Heart right ventricle (tissue), 16 donors: ENCODE results near the gene A4GALT. TPM values are rescaled to one million over a fixed set of nuclear protein-coding genes. Genes with fewer than 3 reads are reported as not detected.

Experiments
- ATAC-seq, 8 donors: fragments of 200-7000 bp; cut with Tn5 transposase; one replicate each; pipeline ENCODE4 v1.9.1; 2020; ENCODE audit warnings: mild to moderate bottlenecking in 8 of 8, moderate library complexity in 8 of 8, moderate number of reproducible peaks in 1 of 8
- DNase-seq, 2 donors: peaks; one replicate each; pipeline ENCODE4 v3.0.0-alpha.2; 2020
- H3K27ac ChIP-seq, 10 donors: fragments of 200-600 bp; sonication (generic) in 2 of 10; one replicate each; pipeline versions ENCODE4 v1.5.0 to v1.8.0; 2020 to 2022; ENCODE audit warnings: mild to moderate bottlenecking in 3 of 10
- H3K27me3 ChIP-seq, 7 donors: fragments of 200-600 bp; one replicate each; pipeline ENCODE4 v1.8.0; 2021 to 2022; ENCODE audit warnings: mild to moderate bottlenecking in 2 of 7
- H3K36me3 ChIP-seq, 9 donors: fragments of 200-600 bp; sonication (generic) in 1 of 9; one replicate each; pipeline versions ENCODE4 v1.5.0 to v1.8.0; 2020 to 2022; ENCODE audit warnings: mild to moderate bottlenecking in 2 of 9
- H3K4me1 ChIP-seq, 9 donors: fragments of 200-600 bp; sonication (generic) in 1 of 9; one replicate each; pipeline versions ENCODE4 v1.5.0 to v1.8.0; 2020 to 2022; ENCODE audit warnings: mild to moderate bottlenecking in 4 of 9
- H3K4me3 ChIP-seq, 10 donors: fragments of 200-600 bp; sonication (generic) in 2 of 10; one replicate each; pipeline versions ENCODE4 v1.5.0 to v1.8.0; 2020 to 2022; ENCODE audit warnings: mild to moderate bottlenecking in 7 of 10, moderate library complexity in 2 of 10
- H3K9me3 ChIP-seq, 11 donors: fragments of 200-600 bp in 10 of 11; sonication (generic) in 2 of 11; one replicate each; pipeline versions ENCODE4 v1.5.0 to v1.8.0; 2013 to 2022; ENCODE audit warnings: mild to moderate bottlenecking in 2 of 11, control low read depth in 1 of 11, moderate library complexity in 1 of 11
- CTCF ChIP-seq, 9 donors: fragments of 200-600 bp; sonication (generic) in 2 of 9; IDR thresholded peaks; one replicate each; pipeline versions ENCODE4 v1.5.0 to v1.8.0; 2021 to 2022; ENCODE audit warnings: antibody characterized with exemption in 9 of 9, mild to moderate bottlenecking in 5 of 9, moderate library complexity in 1 of 9
- WGBS, 2 donors: extraction: QIAGEN DNeasy Blood & Tissue Kit; methylation state at CpG; one replicate each; pipeline ENCODE4 v1.1.7; 2013; ENCODE audit warnings: inconsistent platforms in 1 of 2; 5-methylcytosine and 5-hydroxymethylcytosine counted together
- intact Hi-C, 10 donors: fragments of 100-400 bp; cut with DNase I; formaldehyde crosslinking; loops; one replicate each; pipeline versions ENCODE4 v1.11.1 to v1.14.2; 2022
- long read RNA-seq, 3 donors: library from polyadenylated mRNA; unstranded; transcript quantifications; one replicate each; pipeline ENCODE4 v2.0.0, GENCODE V29; 2020 to 2021
- polyA plus RNA-seq, 2 donors: library from polyadenylated mRNA; stranded (reverse); fragments of 200-250 nt; gene quantifications; one replicate each; pipeline ENCODE4 v1.2.3, GENCODE V29; 2013
- total RNA-seq, 10 donors: library from RNA; stranded (reverse); fragmentation: NEBNext Ultra II Directional in 3 of 10; extraction: Animal tissue kit (Norgen Biotek cat#: 25700) in 3 of 10; gene quantifications; one replicate each; pipeline versions ENCODE4 v1.2.1 to v1.2.4, GENCODE V29; 2021 to 2023
- donor health status: Arrhythmogenic right ventricular cardiomyopathy.
- donor health status: ischemic (EF 13 %, LVEDD 7.1; RV severe dilation, severe dysfunction).
- donor health status: healthy with polysubstance abuse.
- donor health status: DM: no; HTN: yes; CAD: no.
- donor health status: DM: no; HTN: no; CAD: no.
- donor health status: ischemic (EF 25% LVEDD 6.9; RV normal size, moderate dysfunction).
- donor health status: ischemic (EF 25% LVEDD 5.7; RV mildly dilated, moderate dysfunction).
- donor health status: healthy.
- donor health status: DM: yes; HTN: yes; CAD: no.
- donor health status: Ischemic cardiomyopathy.
- donor health status: ischemic (EF 35%, LVEDD 5.7; RV mildly dilated, moderate dysfunction).
- donor health status: nonischemic (EF 11% LVEDD 7.7; RV severe dilation, severe dysfunction).
- donor health status: DM: yes; HTN: yes; CAD: no.
- donor health status: PGD.
- donor health status: ischemic (EF 29% LVEDD 5.4; RV normal size, mild dysfunction).
- donor health status: nonischemic (EF 23%, LVEDD 6.1; RV moderate dilation, normal function).

The A4GALT gene
- total RNA-seq (100 to 1,000 TPM in 2 of 10 donors, 10 to 100 TPM in 8; 61.4 to 123 (median 80.6) TPM), polyA plus RNA-seq (100 to 1,000 TPM in 1 of 2 donors, 10 to 100 TPM in 1; 95.0 to 167 TPM)
- long read RNA-seq, donor 1, transcript A4GALT-206 (3 exons, 2,141 nt), result major isoform, 20 of 137 reads
- long read RNA-seq, donor 1, transcript A4GALT-202 (3 exons, 1,956 nt), result minor isoform, 5 of 137 reads
- long read RNA-seq, donor 1, transcript A4GALT-201 (2 exons, 2,019 nt), result minor isoform, 5 of 137 reads
- long read RNA-seq, donor 1, partial matches to known transcripts, result 6 of 137 reads
- long read RNA-seq, donor 1, other reads (novel, unspliced or antisense), result 97 of 137 reads
- long read RNA-seq, donor 2, transcript A4GALT-206 (3 exons, 2,141 nt), result major isoform, 34 of 133 reads
- long read RNA-seq, donor 2, transcript A4GALT-201 (2 exons, 2,019 nt), result minor isoform, 5 of 133 reads
- long read RNA-seq, donor 2, partial matches to known transcripts, result 3 of 133 reads
- long read RNA-seq, donor 2, other reads (novel, unspliced or antisense), result 86 of 133 reads
- long read RNA-seq, donor 3, transcript A4GALT-201 (2 exons, 2,019 nt), result minor isoform, 5 of 357 reads
- long read RNA-seq, donor 3, transcript A4GALT-206 (3 exons, 2,141 nt), result major isoform, 36 of 357 reads
- long read RNA-seq, donor 3, partial matches to known transcripts, result 5 of 357 reads
- long read RNA-seq, donor 3, other reads (novel, unspliced or antisense), result 307 of 357 reads

- Histone ChIP-seq H3K27me3 (peaks cover 0 to 55% (median 0%) of the 10 kb centered on the region in 7 donors), H3K27ac (peak within 1 kb of the TSS; percentile 91 to 100 (median 98)), H3K4me3 (peak within 1 kb of the TSS; percentile 73 to 100 (median 99)), H3K9me3 (no peaks in the 10 kb centered on the region), H3K4me1 (peaks cover 14 to 49% (median 41%) of the 10 kb centered on the region in 9 donors), H3K36me3 (peaks cover 0 to 10% (median 0%) of the 10 kb centered on the region in 9 donors)
- ATAC-seq (peak; percentile 22 to 82 (median 52)), DNase-seq (peak in 1 of 2 donors; percentile 48)
- TF ChIP-seq CTCF (IDR thresholded peaks at IDR 0.05), result no peak
- intact Hi-C loops, result loop anchor here in 4 of 10 donors (2.0 to 10.0 kb wide), 4 partner anchors 22 to 58 kb away; no protein-coding TSS in a partner anchor
- 0% methylated on average over 67 to 102 of the region's 104 CpGs for WGBS, 2 donors
Measured at GRCh38 chr22:42720263-42721044, at the start of gene A4GALT. A4GALT (minus strand) TSS chr22:42720870; CDS start chr22:42693951, 26,919 bp downstream.

- WGBS, 2 donors, result 87% methylated on average over 4 of the region's 4 CpGs
- Histone ChIP-seq H3K4me1 (peaks cover 3 to 29% (median 19%) of the 10 kb centered on the region in 9 donors), H3K36me3 (no peaks in the 10 kb centered on the region), H3K9me3 (no peaks in the 10 kb centered on the region), H3K27ac (peak overlapping the region in 2 of 10 donors; percentile 28 to 48), H3K4me3 (peak overlapping the region in 2 of 10 donors; percentile 38 to 42), H3K27me3 (no peaks in the 10 kb centered on the region)
- ATAC-seq (no peak), DNase-seq (no peak)
- intact Hi-C loops, result no loop called here
- TF ChIP-seq CTCF (IDR thresholded peaks at IDR 0.05), result no peak
Measured at GRCh38 chr22:42770448-42770726, 49.7 kb upstream of the A4GALT start.

- DNase-seq, result peak; percentile 61 to 65
- peaks cover 3 to 29% (median 19%) of the 10 kb centered on the region in 9 donors for H3K4me1 ChIP-seq
- H3K27me3 ChIP-seq, result no peaks in the 10 kb centered on the region
- intact Hi-C loops, result no loop called here
- peak overlapping the region in 3 of 10 donors; percentile 9 to 48 (median 28) for H3K27ac ChIP-seq
- no peaks in the 10 kb centered on the region for H3K9me3 ChIP-seq
- peak overlapping the region in 7 of 10 donors; percentile 4 to 42 (median 32) for H3K4me3 ChIP-seq
- no peaks in the 10 kb centered on the region for H3K36me3 ChIP-seq
- no peak for TF ChIP-seq CTCF (IDR thresholded peaks at IDR 0.05)
- ATAC-seq, result peak; percentile 33 to 80 (median 56)
- 45 to 50% methylated on average over 50 of the region's 50 CpGs for WGBS, 2 donors
Measured at GRCh38 chr22:42769574-42770447, 49.1 kb upstream of the A4GALT start.
